ENCODE data around the gene MYH3.
A peak's percentile ranks its signal among the peaks of the same experiment; 100 is the strongest.

MYH3 gene

GRCh38 chr17:10613775-10614513 lies 43.2 kb downstream of the MYH3 start:
- DNase-seq, result peak; percentile 71

GRCh38 chr17:10612957-10613744 lies 44.0 kb downstream of the MYH3 start:
- peak; percentile 95 for DNase-seq

GRCh38 chr17:10610884-10611283 lies 46.2 kb downstream of the MYH3 start:
- DNase-seq, result no peak

GRCh38 chr17:10608244-10608643 lies 48.9 kb downstream of the MYH3 start:
- DNase-seq, result no peak

- no peak for DNase-seq
Observed at GRCh38 chr17:10606110-10606509, 51.0 kb downstream of the MYH3 start.

GRCh38 chr17:10605221-10605783 lies 51.8 kb downstream of the MYH3 start:
- no peak for DNase-seq

- no peak for DNase-seq
Observed at GRCh38 chr17:10604521-10604920, 52.6 kb downstream of the MYH3 start.

GRCh38 chr17:10603931-10604330 lies 53.2 kb downstream of the MYH3 start:
- DNase-seq, result no peak

GRCh38 chr17:10600571-10600970 lies 56.5 kb downstream of the MYH3 start:
- peak; percentile 82 for DNase-seq

- no peak for DNase-seq
Observed at GRCh38 chr17:10598621-10599020, 58.5 kb downstream of the MYH3 start.

- no peak for DNase-seq
Observed at GRCh38 chr17:10589553-10590145, 67.5 kb downstream of the MYH3 start.

- no peak for DNase-seq
Observed at GRCh38 chr17:10585529-10585928, 71.6 kb downstream of the MYH3 start.

- no peak for DNase-seq
Observed at GRCh38 chr17:10583834-10584233, 73.3 kb downstream of the MYH3 start.

GRCh38 chr17:10579270-10579669 lies 77.8 kb downstream of the MYH3 start:
- no peak for DNase-seq

All from fibroblast of skin of abdomen (primary cell).